Activated T-cell treated with anti-CD3 and anti-CD28 coated beads, Interleukin-2, amount 50 U/mL, for 48 hours (primary cell): ENCODE data around the gene ACOT2.
"Not testable (repeated sequence)": the region's sequence is repeated elsewhere in the genome, so short reads cannot be mapped to it uniquely, and the experiment has no call there.

Experiments
- DNase-seq, 2 experiments: peaks; one replicate each; pipeline ENCODE4 v3.0.0-alpha.2; 2020

Gene ACOT2, protein sequence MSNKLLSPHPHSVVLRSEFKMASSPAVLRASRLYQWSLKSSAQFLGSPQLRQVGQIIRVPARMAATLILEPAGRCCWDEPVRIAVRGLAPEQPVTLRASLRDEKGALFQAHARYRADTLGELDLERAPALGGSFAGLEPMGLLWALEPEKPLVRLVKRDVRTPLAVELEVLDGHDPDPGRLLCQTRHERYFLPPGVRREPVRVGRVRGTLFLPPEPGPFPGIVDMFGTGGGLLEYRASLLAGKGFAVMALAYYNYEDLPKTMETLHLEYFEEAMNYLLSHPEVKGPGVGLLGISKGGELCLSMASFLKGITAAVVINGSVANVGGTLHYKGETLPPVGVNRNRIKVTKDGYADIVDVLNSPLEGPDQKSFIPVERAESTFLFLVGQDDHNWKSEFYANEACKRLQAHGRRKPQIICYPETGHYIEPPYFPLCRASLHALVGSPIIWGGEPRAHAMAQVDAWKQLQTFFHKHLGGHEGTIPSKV

DNA sequence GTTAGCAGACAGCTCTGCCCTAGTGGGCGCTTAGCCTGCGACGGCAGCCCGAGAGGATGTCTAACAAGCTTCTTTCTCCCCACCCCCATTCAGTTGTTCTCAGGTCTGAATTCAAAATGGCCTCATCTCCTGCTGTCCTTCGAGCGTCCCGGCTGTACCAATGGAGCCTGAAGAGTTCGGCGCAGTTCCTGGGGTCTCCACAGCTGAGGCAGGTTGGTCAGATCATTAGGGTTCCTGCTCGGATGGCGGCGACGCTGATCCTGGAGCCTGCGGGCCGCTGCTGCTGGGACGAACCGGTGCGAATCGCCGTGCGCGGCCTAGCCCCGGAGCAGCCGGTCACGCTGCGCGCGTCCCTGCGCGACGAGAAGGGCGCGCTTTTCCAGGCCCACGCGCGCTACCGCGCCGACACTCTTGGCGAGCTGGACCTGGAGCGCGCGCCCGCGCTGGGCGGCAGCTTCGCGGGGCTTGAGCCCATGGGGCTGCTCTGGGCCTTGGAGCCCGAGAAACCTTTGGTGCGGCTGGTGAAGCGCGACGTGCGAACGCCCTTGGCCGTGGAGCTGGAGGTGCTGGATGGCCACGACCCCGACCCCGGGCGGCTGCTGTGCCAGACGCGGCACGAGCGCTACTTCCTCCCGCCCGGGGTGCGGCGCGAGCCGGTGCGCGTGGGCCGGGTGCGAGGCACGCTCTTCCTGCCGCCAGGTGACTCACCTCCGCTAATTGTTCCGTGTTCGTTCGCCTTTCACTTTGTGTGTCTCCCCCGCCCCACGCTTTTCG lies at the start of gene ACOT2:
Gene ACOT2, plus strand, starts transcription at position 29 of the 774 bp plus-strand sequence. Its CDS starts 28 bp downstream, at position 57.
- peak; percentile 87 to 90 for DNase-seq

DNA sequence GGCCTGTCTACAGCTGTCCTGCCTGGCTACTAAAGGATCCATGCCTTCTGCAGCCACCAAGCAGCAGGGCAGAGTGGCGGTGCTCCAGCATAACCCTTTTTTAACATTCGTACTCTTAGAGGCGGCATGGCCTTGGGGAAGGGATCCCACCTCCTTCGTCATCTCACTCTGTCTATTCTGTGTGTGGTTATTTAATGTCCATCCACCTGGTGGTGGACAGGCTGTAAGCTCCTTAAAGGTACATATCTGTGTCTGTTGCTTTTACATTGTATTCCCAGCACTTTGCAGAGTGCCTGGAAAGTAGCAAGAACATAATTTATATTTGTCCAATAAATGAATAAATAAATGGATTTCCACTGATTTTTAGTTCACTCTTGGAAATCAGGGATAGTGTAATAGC lies 47.8 kb upstream of the ACOT2 start:
- no peak for DNase-seq

DNA sequence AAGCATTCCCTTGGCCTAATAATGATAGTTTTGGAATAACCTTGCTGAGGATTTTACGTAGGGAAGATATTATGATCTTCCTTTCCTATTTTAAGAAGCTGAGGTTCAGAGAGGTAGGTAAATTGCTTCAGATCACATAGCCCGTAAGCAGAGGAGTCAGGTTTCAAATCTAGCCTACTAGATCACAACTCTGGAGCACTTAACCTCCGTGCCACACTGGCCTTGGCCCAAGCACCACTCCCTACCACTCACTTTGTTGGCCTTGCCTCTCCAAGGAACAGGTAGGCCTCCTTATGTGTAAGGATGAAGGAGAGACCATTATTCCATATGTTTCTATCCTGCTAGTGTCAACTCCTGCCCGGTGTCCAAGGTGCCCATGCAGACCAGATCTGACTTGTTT lies 44.5 kb upstream of the ACOT2 start:
- DNase-seq = no peak

DNA sequence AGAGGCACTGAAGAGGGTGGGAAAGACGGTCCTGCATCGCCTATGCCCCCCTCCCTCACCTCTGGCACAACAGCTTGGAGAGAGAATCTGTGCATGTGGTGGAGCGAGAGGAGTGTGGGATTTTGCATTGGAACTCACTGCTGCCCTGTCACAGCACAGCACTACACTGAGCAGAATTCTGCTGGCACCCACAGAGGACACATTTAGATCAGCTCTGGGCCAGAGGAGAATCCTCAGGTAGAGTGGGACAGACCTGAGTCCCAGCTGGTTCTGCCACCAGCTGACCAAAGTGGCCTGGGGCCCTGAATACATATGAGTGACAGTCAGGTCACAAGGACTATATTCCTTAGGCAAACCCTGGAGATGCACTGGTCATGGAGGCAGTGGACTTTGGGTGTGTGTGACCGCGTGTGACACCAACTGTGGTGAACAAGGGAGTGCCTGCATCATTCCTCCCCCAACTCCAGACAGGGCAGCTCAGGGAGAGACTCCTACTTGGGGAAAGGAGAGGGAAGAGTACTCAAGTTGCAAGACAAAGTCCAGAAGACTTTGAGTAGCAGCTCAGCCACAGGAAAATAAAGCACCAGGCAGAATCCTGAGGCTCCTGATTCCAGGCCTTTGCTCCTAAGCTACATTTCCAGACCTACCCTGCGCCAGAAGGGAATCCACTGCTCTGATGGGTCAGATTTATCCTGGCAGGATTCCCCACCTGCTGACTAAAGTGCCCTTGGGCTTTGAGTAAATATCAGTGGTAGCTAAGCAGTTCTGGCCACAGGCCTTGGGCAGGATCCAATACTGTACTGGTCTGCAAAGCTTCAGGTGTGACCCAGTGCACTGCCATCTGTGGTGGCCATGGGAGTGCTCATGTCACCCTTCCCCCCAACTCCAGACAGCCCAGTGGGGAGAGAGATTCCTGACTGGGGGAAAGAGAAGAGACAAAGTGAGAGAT lies 42.7 kb upstream of the ACOT2 start:
- DNase-seq = no peak

DNA sequence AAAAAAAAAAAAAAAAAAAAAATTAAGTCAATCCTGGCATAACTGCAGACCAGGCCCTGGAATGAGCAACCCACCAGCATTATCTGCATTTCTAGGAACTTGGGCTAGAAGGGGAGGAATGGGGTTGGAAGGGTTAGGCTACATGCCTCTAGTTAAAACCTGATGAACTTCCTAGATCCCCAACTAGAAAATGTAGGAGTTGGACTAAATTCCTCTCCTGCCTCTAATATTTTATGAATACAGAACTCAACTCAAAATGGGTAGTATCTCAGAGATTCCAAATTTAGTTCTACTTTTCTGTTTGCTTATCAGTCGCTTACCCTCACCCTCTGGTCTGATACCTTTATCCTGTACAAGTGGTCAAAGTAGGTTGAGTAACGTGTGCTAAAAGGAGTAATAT lies 39.7 kb upstream of the ACOT2 start:
- not testable (repeated sequence) for DNase-seq

DNA sequence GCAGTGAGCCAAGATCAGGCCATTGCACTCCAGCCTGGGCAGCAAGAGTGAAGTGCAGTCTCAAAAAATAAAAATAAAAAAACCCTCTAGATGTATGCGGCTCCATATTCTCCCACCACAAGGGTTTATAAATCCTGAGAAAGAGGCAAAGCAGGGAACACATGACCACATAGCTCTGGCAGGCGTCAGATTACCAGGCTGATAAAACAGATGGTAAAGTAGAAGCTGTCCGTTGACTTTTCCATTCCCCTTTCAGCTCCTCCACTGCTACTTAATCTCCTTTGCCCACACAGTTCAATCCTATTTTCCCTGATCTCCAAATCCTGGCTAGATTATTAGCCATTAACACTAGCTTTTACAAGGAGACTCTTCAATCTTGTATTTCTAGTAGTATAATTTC lies 37.0 kb upstream of the ACOT2 start:
- not testable (repeated sequence) for DNase-seq

DNA sequence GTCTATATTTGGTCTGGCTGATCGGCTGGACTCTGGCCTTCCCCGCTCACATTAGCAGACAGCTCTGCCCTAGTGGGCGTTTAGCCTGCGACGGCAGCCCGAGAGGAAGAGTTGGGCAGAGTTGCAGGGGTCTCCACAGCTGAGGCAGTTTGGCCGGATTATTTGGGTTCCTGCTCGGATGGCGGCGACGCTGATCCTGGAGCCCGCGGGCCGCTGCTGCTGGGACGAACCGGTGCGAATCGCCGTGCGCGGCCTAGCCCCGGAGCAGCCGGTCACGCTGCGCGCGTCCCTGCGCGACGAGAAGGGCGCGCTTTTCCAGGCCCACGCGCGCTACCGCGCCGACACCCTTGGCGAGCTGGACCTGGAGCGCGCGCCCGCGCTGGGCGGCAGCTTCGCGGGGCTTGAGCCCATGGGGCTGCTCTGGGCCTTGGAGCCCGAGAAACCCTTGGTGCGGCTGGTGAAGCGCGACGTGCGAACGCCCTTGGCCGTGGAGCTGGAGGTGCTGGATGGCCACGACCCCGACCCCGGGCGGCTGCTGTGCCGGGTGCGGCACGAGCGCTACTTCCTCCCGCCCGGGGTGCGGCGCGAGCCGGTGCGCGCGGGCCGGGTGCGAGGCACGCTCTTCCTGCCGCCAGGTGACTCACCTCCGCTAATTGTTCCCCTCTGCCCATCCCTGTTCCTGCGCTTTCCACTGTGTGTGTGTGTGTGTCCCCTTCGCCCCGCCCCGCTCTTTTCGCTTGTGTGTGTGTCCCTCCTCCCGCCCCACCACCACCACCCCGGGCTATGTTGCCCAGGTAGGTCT lies 31.6 kb upstream of the ACOT2 start:
- DNase-seq = peak; percentile 46 to 60

DNA sequence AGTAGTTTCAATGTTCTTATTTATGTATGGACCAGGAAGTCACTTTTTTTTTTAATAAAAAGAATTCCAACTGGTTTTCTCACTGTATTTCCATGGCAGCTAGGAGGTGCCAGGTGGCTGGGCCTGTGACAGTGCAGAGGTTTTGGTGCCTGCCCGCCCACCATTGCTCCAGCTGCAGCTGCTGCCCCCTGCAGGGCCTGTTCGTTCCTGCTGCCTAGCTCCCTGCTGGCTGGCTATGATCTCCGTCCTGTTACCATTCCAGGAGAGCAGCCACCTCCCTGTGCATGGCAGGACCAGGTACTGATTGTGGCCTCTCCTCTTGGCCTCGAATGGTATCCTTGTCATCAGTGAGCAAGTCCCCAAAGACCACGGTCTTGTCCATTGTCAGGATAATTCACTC lies 30.0 kb upstream of the ACOT2 start:
- peak; percentile 76 to 83 for DNase-seq

DNA sequence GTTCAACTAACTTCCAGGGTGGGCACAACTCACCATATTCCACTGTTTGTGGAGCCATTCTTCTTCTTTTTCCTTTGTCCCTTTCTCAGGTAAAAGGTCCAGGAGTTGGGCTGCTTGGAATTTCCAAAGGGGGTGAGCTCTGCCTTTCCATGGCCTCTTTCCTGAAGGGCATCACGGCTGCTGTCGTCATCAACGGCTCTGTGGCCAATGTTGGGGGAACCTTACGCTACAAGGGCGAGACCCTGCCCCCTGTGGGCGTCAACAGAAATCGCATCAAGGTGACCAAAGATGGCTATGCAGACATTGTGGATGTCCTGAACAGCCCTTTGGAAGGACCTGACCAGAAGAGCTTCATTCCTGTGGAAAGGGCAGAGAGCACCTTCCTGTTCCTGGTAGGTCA lies 26.1 kb upstream of the ACOT2 start:
- DNase-seq = peak in 1 of 2 experiments; percentile 36

DNA sequence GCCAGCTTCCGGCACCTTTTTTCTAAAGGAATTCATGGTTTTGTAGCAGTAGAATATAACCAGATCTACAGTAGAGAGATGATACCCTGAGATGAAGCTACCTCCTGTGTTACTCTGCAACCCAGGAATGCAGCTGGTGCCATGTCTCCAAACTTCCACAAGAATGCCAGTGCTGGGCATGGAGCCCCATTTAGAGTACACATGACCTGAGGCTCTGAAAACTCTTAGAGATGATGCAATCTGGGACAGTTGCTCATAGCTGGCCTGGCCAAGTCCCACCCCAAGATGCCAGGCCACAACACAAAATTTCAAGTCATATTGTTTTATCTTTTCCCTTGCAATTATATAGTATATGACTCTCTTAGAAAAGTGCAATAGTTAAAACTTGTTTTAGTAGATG lies 23.7 kb upstream of the ACOT2 start:
- not testable (repeated sequence) for DNase-seq

DNA sequence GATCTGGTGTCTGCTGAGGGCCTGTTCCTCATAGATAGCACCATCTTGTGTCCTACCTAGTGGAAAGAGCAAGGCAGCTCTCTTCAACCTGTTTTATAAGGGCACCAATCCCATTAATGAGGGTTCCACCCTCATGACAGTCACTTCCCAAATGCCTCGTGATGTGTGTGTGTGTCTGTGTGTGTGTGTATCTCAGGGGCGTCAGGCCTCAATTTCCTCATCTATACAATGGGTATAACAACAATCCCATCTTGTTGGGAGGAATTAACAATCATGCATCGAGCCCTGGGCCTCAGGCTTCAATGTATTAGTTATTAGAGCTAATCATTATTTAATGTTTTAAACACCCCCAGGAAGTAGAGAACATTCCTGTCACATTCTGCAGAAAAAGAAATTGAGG lies 19.9 kb upstream of the ACOT2 start:
- not testable (repeated sequence) for DNase-seq

DNA sequence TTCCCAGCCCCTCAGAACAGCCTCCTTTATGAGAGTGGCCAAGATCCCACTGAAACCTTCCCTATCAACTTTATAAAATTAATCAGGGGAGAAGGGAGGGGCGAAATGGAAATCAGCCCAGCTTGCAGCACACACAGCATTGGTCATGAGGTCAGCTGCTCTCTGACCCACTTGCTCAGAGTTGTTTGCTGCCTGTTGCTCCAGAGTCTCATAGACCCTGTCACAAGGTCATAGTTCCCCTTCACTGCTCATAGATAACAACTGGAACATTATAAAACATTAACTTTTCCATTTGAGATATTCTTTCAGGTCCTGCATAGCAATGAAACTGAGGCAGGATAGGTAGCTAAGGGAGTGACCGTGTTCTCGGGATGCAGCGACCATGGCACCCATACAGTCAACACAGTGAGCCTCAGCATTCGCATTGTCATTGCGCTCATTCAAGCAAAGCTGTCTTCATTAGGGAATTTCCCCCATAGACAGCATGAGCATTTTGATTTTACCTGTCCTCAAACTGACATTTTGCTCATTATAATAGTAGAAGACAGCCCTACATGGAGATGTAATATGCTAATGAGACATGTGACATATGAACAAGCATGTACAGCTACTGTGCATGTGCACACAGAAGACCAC lies 19.0 kb upstream of the ACOT2 start:
- DNase-seq = not testable (repeated sequence)

DNA sequence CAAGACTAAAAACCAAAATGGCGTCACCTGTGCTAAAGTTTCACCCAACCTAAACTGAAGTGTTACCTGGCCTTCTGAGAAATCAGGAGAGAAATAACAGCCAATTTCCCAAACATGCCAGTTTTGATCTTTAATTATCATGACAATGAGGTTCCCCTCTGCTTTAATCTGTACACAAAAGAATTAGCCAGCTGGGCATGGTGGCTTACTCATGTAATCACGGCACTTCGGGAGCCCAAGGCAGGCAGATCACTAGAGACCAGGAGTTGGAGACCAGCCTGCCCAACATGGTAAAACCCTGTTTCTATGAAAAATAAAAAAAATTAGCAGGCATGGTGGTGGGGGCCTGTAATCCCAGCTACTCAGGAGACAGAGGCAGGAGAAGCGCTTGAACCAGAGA lies 15.2 kb upstream of the ACOT2 start:
- no peak for DNase-seq

DNA sequence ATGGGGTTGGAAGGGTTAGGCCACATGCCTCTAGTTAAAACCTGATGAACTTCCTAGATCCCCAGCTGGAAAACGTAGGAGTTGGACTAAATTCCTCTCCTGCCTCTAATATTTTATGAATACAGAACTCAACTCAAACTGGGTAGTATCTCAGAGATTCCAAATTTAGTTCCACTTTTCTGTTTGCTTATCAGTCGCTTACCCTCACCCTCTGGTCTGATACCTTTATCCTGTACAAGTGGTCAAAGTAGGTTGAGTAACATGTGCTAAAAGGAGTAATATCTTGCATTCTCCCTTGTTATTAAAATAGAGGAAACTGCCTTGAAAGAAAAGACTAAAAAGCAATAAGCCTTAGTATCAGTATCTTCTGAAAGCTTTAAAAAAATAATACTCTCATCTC lies 11.8 kb upstream of the ACOT2 start:
- DNase-seq = not testable (repeated sequence)

DNA sequence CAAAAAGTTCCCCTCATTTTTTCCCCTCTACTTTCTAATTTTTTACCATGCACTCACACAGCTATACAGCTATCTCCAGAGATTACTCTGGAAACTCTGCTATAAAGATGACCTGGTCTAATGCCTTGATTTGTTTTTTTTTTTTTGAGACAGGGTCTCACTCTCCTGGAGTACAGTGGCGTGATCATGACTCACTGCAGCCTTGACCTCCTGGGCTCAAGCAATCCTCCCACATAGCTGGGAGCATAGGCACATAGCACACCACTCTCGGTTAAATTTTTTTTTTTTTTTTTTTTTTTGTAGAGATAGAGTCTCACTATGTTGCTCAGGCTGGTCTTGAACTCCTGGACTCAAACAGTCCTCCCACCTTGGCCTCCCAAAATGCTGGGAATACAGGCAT lies 10.8 kb upstream of the ACOT2 start:
- DNase-seq = not testable (repeated sequence)

DNA sequence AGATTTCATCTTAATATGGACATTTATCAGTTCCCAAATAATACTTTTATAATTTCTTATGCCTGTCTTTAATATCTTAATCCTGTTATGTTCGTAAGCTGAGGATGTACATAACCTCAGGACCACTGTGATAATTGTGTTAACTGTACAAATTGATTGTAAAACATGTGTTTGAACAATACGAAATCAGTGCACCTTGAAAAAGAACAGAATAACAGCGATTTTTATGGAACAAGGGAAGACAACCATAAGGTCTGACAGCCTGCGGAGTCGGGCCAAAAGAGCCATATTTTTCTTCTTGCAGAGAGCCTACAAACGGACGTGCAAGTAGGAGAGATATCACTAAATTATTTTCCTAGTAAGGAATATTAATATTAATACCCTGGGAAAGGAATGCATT lies 6.8 kb upstream of the ACOT2 start:
- not testable (repeated sequence) for DNase-seq

DNA sequence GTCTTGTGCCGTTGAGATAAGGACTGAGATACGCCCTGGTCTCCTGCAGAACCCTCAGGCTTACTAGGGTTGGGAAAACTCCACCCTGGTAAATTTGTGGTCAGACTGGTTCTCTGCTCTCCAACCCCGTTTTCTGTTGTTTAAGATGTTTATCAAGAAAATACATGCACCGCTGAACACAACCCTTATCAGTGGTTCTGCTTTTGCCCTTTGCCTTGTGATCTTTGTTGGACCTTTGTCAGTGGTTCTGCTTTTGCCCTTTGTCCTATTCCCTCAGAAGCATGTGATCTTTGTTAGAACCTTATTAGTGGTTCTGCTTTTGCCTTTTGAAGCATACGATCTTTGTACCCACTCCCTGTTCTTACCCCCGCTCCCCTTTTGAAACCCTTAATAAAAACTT lies 6.3 kb upstream of the ACOT2 start:
- DNase-seq = not testable (repeated sequence)

DNA sequence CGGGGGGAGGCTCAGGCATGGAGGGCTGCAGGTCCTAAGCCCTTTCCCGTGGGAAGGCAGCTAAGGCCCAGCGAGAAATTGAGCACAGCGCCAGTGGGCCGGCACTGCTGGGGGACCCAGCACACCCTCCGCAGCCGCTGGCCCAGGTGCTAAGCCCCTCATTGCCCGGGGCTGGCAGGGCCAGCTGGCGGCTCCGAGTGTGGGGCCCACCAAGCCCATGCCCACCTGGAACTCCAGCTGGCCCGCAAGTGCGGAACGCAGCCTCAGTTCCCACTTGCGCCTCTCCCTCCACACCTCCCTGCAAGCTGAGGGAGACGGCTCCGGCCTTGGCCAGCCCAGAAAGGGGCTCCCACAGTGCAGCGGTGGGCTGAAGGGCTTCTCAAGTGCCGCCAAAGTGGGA lies 2.6 kb upstream of the ACOT2 start:
- DNase-seq = not testable (repeated sequence)

DNA sequence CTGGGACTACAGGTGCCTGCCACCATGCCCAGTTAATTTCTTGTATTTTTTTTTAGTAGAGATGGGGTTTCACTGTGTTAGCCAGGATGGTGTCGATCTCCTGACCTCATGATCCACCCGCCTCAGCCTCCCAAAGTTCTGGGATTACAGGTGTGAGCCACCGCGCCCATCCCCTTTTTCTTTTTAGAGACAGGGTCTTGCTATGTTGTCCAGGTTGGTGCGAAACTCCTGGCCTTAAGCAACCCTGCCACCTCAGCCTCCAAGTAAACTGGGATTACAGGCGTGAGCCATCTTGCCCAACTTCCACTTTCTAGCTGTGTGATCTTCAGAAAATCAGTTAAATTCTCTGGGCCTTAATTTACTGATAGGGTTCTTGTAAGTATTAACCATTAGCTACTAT lies 2.1 kb upstream of the ACOT2 start:
- DNase-seq = not testable (repeated sequence)

DNA sequence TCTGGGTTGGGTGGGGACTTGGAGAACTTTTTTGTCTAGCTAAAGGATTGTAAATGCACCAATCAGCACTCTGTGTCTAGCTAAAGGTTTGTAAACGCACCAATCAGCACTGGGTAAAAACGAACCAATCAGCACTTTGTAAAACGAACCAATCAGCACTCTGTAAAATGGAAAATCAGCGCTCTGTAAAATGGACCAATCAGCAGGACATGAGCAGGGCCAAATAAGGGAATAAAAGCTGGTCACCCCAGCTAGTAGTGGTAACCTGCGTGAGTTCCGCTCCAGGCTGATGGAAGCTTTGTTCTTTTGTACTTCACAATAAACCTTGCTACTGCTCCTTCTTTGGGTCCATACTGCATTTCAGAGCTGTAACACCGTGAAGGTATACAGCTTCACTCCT lies 1.7 kb upstream of the ACOT2 start:
- peak in 1 of 2 experiments; percentile 27 for DNase-seq
